Pulmonary artery endothelial cell (primary cell): ENCODE results near the gene CHEK1. TPM values are rescaled to one million over a fixed set of nuclear protein-coding genes. Genes with fewer than 3 reads are reported as not detected.
"Not testable (repeated sequence)": the region's sequence is repeated elsewhere in the genome, so short reads cannot be mapped to it uniquely, and the experiment has no call there.

Experiments
- DNase-seq: peaks from one replicate; pipeline ENCODE4 v3.0.0-alpha.2; 2011; ENCODE audit warnings: low read depth, low spot score
- total RNA-seq: library from RNA; depleted of rRNA; stranded (reverse); fragments of >200 nt; gene quantifications from 2 replicates; pipeline ENCODE4 v1.2.3, GENCODE V29; 2014

Gene CHEK1
- total RNA-seq = 36.1 and 56.6 TPM in 2 replicates

- no peak for DNase-seq
These were observed at the start of gene CHEK1 for GRCh38 chr11:125624756-125625213. Gene CHEK1 (plus strand): TSS chr11:125625163. CDS start chr11:125626769, 1,606 bp downstream.

GRCh38 chr11:125577181-125577580 lies 47.8 kb upstream of the CHEK1 start:
- not testable (repeated sequence) for DNase-seq

GRCh38 chr11:125578783-125579182 lies 46.2 kb upstream of the CHEK1 start:
- no peak for DNase-seq

- no peak for DNase-seq
These were observed 45.2 kb upstream of the CHEK1 start for GRCh38 chr11:125579811-125580210.

- no peak for DNase-seq
These were observed 41.5 kb upstream of the CHEK1 start for GRCh38 chr11:125583496-125583895.

GRCh38 chr11:125585487-125585886 lies 39.5 kb upstream of the CHEK1 start:
- no peak for DNase-seq

GRCh38 chr11:125586623-125587022 lies 38.3 kb upstream of the CHEK1 start:
- DNase-seq = no peak

- no peak for DNase-seq
These were observed 37.5 kb upstream of the CHEK1 start for GRCh38 chr11:125587480-125587879.

GRCh38 chr11:125588505-125588904 lies 36.5 kb upstream of the CHEK1 start:
- DNase-seq = no peak

- DNase-seq = peak; percentile 10
These were observed 33.2 kb upstream of the CHEK1 start for GRCh38 chr11:125591649-125592304.

- DNase-seq = peak; percentile 100
These were observed 32.5 kb upstream of the CHEK1 start, which contains the start of gene STT3A for GRCh38 chr11:125592305-125593113. Gene STT3A (plus strand): TSS chr11:125592852. CDS start chr11:125595916, 3,064 bp downstream.

- DNase-seq = no peak
These were observed 31.7 kb upstream of the CHEK1 start for GRCh38 chr11:125593114-125593820.

GRCh38 chr11:125594958-125595357 lies 30.0 kb upstream of the CHEK1 start:
- DNase-seq = no peak

- no peak for DNase-seq
These were observed 24.3 kb upstream of the CHEK1 start for GRCh38 chr11:125600663-125601062.

- DNase-seq = no peak
These were observed 21.8 kb upstream of the CHEK1 start for GRCh38 chr11:125603207-125603606.

GRCh38 chr11:125605417-125605816 lies 19.5 kb upstream of the CHEK1 start:
- no peak for DNase-seq

- DNase-seq = no peak
These were observed 15.4 kb upstream of the CHEK1 start for GRCh38 chr11:125609545-125609944.

GRCh38 chr11:125618383-125618782 lies 6.6 kb upstream of the CHEK1 start:
- DNase-seq = no peak

GRCh38 chr11:125621995-125622394 lies 3.0 kb upstream of the CHEK1 start:
- peak; percentile 10 for DNase-seq

- no peak for DNase-seq
These were observed 1.9 kb upstream of the CHEK1 start for GRCh38 chr11:125623064-125623463.

GRCh38 chr11:125625225-125625629 lies 264 bp downstream of the CHEK1 start:
- no peak for DNase-seq
